Prostate gland (tissue), 2 donors: Measurements from ENCODE around the gene RAD51B.

Experiments used
- POLR2A ChIP-seq: fragments of 450-650 bp; IDR thresholded peaks from one replicate; pipeline ENCODE4 v1.6.1; 2016; ENCODE audit warnings: antibody characterized with exemption, mild to moderate bottlenecking
- POLR2AphosphoS5 ChIP-seq: sonication (generic); formaldehyde crosslinking; IDR thresholded peaks from one replicate; pipeline ENCODE4 v1.6.1; 2017; ENCODE audit warnings: antibody characterized with exemption
- TF ChIP-seq, protein P1 (sequence below), 4 experiments: fragments of 200-600 bp in 2 of 4; fragments of 450-650 bp in 2 of 4; sonication (generic) in 2 of 4; IDR thresholded peaks; 1 replicate in 3 of 4; 2 replicates in 1 of 4; pipeline ENCODE4 v1.5.1; 2016 to 2019; ENCODE audit warnings: antibody characterized with exemption in 4 of 4, mild to moderate bottlenecking in 2 of 4, moderate library complexity in 2 of 4

- TF ChIP-seq POLR2AphosphoS5 (no peak), POLR2A (no peak)
- TF ChIP-seq, protein P1, sequence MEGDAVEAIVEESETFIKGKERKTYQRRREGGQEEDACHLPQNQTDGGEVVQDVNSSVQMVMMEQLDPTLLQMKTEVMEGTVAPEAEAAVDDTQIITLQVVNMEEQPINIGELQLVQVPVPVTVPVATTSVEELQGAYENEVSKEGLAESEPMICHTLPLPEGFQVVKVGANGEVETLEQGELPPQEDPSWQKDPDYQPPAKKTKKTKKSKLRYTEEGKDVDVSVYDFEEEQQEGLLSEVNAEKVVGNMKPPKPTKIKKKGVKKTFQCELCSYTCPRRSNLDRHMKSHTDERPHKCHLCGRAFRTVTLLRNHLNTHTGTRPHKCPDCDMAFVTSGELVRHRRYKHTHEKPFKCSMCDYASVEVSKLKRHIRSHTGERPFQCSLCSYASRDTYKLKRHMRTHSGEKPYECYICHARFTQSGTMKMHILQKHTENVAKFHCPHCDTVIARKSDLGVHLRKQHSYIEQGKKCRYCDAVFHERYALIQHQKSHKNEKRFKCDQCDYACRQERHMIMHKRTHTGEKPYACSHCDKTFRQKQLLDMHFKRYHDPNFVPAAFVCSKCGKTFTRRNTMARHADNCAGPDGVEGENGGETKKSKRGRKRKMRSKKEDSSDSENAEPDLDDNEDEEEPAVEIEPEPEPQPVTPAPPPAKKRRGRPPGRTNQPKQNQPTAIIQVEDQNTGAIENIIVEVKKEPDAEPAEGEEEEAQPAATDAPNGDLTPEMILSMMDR (IDR thresholded peaks at IDR 0.05), result no peak
Observed at GRCh38 chr14:68327231-68327630, 507.7 kb downstream of the RAD51B start.
